ENCODE data around the gene APRT.

Gene APRT

DNA sequence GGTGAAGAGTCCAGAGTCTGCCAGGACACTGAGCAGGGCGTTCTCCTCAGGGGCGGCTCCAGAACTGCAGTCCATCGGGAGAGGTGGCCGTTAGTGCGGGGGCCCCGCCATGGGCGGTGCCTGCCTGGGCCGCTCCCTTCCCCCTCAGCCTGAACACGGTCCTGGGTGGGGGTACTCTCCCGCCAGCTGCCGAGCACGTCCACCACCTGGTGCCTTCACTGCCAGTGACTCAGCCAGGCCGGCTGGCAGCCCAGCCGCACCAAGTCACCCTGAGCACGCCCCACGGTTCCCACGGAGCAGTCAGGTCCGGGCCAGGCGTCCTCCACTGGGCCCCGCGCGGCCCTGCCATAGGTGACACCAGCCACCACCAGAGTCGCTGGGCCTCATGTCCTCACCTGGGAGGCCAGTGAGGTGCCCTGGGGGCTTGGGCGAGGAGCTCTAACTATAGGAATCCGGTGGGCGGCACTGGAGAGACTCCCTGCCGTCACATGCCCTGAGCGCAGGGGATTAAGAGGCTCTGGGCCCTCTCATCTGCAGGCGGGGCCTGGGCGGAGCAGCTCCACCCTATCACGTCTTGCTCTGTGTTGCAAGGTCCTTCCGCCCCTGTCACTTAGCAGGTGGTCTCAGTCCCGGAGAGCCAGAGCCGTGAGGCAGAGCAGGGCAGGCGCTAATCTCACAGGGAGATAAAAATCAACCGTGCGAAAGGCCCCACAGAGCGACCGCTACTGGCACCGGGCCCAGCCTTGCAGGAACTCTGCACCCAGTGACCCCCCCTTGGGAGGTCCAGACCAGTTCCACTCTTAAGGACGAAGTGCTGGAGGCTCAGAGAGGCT lies 41.1 kb downstream of the APRT start:
- DNase-seq, result peak; percentile 59

DNA sequence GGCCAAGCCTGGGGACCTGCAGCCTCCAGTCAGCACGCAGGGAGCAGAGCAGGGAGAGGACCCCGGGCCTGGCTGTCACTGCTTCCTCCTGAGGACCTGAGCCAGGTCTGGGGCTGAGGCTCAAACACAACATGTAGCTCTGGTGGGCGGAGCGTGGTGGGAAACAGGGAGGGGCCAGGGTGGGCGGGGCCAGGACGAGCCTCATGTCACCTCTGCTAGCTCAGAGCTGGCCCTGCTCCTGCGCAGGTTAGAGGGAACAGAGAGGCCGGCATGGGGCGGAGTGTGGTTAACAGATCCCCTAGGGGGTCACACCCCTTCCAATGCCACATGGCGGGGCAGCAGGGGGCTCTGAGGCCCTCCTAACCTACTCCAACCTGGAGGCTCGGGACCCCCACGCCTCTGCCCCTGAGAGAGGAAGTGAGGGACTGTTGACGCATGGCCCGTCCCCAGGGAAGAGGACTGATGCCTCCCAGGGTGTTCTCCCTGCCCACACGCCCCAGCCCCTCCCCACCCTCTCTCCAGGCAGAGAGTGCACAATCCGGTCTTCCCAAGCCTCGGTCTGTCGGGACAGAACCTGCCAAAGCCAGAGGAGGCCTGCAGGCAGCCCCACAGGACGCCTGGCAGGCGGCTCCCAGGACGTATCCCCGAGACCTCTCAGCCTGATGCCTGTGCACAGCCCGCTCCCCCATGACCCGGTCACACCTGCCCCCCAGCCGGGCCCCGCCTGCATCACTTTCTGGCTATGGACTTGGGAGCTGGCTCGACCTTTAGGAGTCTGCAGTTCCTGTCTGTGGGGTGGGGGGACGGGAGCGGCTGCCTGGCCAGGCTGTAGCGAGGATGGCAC lies 41.9 kb downstream of the APRT start:
- no peak for DNase-seq

DNA sequence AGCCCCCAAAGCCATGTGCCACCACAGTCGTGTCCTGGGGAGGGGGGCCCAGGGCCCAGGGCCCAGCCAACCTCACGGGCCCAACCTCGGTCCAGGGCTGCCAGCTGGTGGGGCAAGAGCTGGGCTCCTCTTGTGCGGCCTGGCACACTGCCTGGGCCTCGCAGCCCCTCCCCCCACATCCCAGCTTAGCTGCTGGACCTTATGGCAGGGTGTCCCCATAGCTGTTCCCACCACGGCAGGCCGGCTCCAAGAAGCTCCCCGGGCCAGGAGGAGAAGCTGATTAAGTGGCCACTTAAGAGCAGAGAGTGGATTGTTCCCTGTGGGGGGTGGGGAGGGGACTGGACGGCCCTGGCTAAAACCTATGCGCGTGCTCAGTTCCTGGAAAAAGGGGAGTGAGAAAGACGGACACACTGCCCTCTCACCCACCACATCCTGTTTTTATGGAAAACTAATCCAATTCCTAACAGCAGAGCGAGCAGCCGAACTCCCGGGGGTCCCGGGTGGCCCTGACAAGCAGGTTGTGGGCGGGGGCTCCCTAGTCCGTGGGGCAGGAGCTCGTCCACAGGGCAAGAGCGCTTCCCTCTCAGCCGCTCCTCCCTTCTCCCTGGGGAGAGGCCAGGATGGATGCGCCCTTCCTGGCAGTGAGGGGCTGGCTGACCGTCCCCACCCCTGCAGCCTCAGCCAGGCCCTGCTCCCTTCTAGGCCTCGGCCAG lies 43.5 kb downstream of the APRT start:
- DNase-seq, result no peak

DNA sequence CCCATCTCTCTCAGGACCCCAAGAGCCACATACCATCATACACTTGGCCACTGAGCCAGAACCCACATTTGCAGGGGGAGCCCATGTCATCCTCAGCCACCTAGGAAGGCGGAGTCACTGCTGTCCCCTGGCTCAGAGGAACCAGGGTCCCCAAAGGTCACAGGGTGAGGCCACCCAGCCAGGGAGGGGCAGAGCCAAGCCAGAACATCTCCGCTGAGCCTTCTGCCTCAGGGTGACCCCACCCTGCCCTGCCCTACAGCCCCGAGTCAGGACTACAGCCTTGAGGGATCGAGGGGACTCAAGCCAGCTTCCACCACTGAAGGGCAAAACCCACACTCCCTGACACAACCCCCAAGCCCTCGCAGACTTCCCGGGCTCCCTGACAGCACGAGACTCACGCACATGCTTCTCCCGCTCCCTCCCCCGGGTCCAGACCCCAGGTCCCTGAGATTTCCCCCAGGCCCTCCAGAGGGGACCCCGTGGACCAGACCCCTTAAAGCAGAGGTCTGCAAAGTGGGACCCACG lies 44.1 kb downstream of the APRT start:
- DNase-seq, result no peak

DNA sequence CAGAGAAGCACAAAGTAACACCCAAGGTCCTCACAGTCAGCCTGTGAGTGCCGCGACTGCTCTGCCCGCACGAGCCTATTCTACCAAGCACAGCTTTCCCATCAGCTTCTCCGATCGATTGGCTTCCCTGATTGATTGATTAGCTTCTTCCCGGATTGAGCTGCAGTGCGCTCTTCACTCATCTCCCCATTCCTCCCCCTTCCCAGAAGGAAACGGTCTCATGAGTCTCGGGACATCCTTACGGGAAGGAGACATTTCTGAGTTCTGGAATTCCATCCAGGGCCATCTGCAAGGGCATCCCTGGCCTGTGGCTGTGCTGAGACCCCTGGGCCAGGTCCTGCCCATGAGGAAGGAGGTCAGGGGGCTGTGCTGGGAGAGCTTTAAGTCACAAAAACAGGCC lies 44.8 kb downstream of the APRT start:
- DNase-seq, result no peak

DNA sequence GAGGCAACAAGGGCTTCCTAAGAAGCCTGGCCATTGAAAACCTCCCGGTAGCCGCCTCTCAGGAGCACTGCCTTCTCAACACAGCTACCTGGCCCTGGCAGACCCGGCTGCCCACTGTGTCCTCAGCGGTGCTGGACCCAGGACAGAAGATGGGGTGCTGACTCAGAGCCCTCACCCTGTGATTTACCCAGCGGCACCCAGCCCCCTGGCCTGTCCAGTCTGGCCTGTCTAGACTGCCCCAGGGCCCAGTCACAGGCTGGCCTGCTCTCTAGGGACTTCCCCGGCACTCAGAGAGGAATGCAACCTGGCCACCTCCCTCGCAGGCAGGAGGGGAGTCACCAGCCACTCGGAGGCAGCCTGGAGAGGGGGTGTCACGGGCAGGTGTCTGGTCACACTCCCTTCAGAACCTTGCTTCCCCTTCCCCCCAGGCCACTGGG lies 46.8 kb downstream of the APRT start:
- no peak for DNase-seq

DNA sequence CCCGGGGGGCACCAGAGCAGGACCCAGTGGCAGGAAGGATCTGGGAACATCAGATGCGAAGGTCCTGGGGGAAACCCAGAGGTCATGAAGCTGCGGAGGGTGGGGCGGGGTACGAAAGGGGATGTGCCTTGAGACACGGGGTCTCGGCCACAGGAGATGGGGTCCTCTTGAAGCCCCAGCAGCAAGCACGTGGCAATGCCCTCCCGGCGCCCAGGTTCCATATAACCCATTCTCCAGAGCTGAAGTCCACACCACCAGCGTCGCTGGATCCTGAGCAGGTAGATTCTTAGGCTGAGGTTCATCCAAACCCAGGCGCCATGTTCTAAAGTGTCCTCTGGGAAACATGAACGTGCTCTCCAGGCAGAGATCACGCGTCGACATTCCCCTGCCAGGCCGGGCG lies 47.6 kb downstream of the APRT start:
- DNase-seq, result no peak

DNA sequence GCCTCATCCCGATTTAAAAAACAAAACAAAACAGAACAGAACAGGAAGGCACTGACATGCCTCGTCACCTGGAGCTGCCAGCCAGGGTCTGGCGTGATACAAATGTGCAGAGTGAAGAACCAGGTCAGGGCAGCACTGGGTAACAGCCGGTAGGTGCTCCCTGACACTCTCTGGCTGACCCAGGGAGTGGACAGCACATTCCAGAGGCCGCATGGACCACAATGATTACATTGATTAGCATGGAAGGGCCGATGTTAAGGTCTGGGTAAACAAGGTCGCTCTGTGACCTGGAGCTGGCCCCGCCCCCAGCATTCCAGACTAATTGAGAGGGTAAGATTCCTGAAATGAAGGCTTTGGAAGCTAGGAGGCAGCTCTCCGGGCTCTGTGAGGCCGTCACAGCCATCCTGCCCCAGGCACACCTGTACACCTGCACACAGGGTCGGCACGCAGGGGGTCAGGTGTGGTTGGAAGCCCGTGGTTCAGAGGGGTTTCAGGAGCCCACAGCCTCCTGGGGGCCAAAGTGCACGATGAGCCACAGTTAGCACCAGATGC lies 48.1 kb downstream of the APRT start:
- no peak for DNase-seq

DNA sequence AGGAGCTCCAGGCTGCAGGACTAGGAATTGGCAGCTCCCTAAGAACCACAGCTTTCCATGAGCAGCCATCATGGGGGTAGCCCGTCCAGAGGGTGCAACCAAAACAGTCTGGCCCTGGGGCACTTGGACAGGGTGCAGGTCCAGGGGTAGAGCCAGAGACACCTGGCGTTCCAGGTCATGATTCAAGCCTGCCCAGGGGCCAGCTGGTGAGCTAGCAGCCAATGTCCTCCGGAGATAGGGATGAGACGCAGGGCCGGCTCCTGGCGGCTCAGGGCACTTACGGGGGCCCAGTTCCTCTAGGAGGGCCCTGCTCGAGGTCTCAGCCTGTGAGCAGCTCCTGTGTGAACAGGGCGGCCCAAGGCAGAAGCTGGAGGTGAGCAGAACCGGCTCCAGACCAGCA lies 48.8 kb downstream of the APRT start:
- no peak for DNase-seq

DNA sequence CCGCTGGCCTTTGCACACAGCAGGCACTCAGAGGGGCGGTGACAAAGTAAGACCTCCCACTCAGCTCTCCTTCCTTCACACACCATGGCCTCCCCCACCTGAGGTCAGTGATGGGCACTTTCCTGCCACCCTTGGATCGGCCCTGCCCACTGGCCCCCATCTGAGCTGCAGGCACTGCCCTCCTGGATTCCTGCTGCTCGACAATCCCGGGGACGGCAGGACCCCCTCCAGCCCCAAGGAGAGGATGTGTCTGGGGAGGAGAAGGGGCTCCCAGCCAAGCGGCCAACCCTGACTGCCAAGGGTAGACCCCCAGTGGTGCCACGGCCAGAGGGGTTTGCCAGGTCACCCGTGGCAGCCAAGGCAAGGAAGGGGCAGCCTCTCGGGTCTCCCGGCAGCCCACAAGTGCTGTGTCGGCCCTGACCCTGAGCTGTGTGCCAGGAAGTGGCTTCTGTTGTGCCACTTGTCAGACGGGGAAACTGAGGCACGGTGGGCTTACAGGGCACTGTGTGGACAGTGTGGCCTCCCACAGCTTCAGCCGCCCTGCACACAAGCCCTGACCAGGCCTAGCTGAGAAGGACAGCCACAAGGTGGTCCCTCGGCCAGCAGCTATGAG lies 49.4 kb downstream of the APRT start:
- DNase-seq, result no peak

DNA sequence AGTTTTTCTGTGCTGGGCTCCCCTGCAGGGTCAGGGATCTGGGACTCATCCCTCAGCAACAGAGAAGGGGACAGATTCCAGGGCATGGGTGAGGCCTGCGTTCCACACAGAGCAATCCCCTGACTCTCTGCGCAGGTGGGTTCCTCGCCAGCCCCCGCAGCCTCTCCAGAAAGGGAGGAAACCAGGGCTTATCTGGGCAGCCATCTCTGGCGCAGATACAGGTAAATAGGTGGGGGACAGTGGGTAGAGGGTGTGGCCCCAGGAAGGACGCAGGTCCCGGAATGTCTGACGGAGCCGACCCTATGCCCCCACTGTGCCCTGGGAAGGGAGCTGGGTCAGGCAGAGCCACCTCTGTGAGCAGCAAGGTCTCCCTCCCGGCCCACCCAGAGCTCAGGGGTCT lies 49.9 kb downstream of the APRT start:
- DNase-seq, result no peak

DNA sequence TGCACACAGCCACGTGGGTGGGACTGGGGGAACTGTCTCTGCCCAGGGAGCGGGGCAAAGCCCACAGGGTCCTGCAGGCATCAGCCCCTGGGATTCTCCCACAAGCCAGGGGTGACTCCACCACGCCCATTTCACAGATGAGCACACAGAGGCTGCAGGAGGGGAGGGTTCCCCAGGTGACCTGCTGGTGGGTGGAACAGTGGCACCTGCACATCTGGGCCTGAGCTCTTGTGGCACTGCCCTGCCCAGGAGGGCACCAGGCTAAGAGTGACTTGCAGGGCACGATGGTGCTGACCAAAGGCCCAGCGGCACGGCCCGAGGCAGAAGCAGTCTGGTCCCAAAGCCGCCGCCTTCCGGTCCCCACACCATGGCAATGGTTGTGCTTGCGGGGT lies 50.6 kb downstream of the APRT start:
- no peak for DNase-seq

DNA sequence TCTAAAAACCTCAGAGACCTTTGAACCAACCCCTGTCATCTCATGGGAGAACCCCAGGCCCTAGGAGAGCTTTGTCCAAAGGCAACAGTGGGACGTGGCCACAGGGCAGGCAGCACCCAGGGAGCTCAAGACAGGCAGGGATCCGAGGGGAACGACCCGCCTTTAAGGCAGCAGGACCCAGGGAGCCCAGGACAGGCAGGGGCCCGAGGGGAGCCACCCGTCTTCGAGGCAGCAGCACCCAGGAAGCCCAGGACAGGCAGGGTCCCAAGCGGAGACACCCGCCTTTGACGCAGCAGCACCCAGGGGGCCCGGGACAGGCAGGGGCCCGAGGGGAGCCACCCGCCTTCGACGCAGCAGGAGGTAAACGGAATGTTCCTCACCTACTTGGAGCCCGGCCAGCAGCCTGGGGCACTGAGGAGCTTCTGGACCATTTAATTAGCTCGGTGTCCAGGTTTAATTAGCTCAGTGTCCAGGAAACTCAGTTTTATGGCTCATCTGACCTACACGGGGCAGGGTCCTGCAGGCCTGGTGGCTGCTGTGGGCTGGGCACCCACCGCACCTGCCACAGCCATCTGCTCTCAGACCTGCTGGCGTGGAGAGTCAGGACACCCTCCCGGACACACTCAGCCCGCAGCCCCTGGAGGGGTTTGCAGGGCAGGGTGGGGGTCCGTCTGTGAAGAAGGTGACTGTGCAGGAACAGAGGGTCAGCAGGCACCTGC lies 51.1 kb downstream of the APRT start:
- no peak for DNase-seq

DNA sequence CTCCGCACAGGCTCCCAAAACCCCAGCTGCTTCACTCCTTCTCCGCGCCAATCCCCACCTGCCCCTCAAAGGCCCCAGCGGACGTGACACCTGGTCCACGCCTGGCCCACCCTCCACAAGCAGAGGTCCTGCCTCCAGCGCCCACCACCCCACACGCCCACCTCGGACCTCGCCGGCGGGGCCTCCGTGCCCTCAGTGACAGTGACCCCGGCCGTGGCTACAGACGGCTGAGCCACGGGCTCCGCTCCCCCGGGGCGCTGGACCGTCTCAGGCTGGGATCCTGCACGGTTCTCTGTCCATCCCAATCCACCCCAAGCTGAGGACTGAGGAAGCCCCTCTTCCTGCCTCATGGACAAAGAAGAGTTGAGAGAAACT lies 51.8 kb downstream of the APRT start:
- DNase-seq, result no peak

All from inflammatory macrophage treated with lipopolysaccharide for 4 hours (primary cell).